ENCODE results near the gene PRSS33. TPM values are rescaled to one million over a fixed set of nuclear protein-coding genes. Genes with fewer than 3 reads are reported as not detected.

The PRSS33 gene
- total RNA-seq, 1 experiment from 2014 or later = not detected

DNA sequence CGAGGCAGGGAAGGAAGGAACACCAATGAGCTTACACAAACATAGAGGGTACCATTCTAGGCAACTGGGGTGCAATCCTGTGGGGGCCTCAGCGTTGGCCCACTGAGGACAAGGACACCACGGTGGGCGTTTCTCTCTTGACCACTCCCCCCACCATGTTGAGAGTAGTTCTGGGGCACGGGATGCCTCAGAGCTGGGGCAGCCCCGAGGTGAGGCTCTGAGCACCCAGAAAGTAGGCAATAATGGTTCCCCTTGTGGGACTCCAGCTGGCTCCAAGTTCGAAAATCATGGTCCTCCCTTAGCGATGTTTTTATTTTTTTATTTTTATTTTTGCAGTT, 34.8 kb upstream of the PRSS33 start:
- H2BK20ac ChIP-seq (ENCODE audit: low read depth, low read length, poor library complexity, severe bottlenecking) = no peak overlapping the region

More for the DNA sequence above, 34.8 kb upstream of the PRSS33 start:
- H3K79me2 ChIP-seq (ENCODE audit: insufficient read depth, low read length) = no peaks in the 10 kb centered on the region
- TF ChIP-seq, protein P1, sequence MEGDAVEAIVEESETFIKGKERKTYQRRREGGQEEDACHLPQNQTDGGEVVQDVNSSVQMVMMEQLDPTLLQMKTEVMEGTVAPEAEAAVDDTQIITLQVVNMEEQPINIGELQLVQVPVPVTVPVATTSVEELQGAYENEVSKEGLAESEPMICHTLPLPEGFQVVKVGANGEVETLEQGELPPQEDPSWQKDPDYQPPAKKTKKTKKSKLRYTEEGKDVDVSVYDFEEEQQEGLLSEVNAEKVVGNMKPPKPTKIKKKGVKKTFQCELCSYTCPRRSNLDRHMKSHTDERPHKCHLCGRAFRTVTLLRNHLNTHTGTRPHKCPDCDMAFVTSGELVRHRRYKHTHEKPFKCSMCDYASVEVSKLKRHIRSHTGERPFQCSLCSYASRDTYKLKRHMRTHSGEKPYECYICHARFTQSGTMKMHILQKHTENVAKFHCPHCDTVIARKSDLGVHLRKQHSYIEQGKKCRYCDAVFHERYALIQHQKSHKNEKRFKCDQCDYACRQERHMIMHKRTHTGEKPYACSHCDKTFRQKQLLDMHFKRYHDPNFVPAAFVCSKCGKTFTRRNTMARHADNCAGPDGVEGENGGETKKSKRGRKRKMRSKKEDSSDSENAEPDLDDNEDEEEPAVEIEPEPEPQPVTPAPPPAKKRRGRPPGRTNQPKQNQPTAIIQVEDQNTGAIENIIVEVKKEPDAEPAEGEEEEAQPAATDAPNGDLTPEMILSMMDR (conservative IDR thresholded peaks at IDR 0.05) = no peak
- H3K79me1 ChIP-seq (ENCODE audit: insufficient read depth, low read depth, low read length, poor library complexity, severe bottlenecking) = no peaks in the 10 kb centered on the region
- no peaks in the 10 kb centered on the region for H3K9me3 Mint-ChIP-seq
- no peak overlapping the region for H3T11ph ChIP-seq (ENCODE audit: low read length)
- H3K4ac ChIP-seq (ENCODE audit: low read depth, low read length) = no peak overlapping the region
- no peaks in the 10 kb centered on the region for H3K4me1 ChIP-seq (ENCODE audit: insufficient read depth, low read length)
- H2BK5ac ChIP-seq (ENCODE audit: insufficient read length, low read length) = no peak overlapping the region
- no peak overlapping the region for H2BK15ac ChIP-seq (ENCODE audit: low read depth, low read length)
- H3K14ac ChIP-seq (ENCODE audit: insufficient read depth, low read length) = no peak overlapping the region
- no peaks in the 10 kb centered on the region for H3K23me2 ChIP-seq (ENCODE audit: insufficient read length, low read depth, low read length, poor library complexity, severe bottlenecking)
- no peaks in the 10 kb centered on the region for H3K9me3 ChIP-seq (ENCODE audit: control insufficient read depth, low read depth, low read length)
- no peaks in the 10 kb centered on the region for H3K4me1 Mint-ChIP-seq
- H4K8ac ChIP-seq (replicated peaks; ENCODE audit: insufficient read length, low read depth, low read length) = no peak overlapping the region
- H3K23ac ChIP-seq (ENCODE audit: insufficient read length, low read depth, low read length) = no peak overlapping the region
- no peak overlapping the region for H4K5ac ChIP-seq (ENCODE audit: insufficient read length, low read depth, low read length)
- H3K27ac ChIP-seq (ENCODE audit: insufficient read length, low read depth, low read length) = no peak overlapping the region
- H4K20me1 ChIP-seq (ENCODE audit: control insufficient read depth, insufficient read depth, insufficient read length) = no peaks in the 10 kb centered on the region
- H3K18ac ChIP-seq (ENCODE audit: insufficient read length, low read depth, low read length) = no peak overlapping the region
- H3K27me3 ChIP-seq (ENCODE audit: insufficient read depth, low read length) = no peaks in the 10 kb centered on the region
- no peaks in the 10 kb centered on the region for H3K27me3 Mint-ChIP-seq (ENCODE audit: low read depth)
- H4K91ac ChIP-seq (ENCODE audit: insufficient read length, low read depth, low read length) = no peak overlapping the region
- H2AFZ ChIP-seq (ENCODE audit: low read length) = no peak overlapping the region
- no peaks in the 10 kb centered on the region; a peak in 1 of 7 replicates for H3K36me3 Mint-ChIP-seq (ENCODE audit: insufficient read depth in 1 of 3, low read depth in 3 of 3)
- no peak overlapping the region for H3K4me2 ChIP-seq (ENCODE audit: insufficient read depth, insufficient read length, low read length)
- no peak overlapping the region for H3K4me3 Mint-ChIP-seq
- no peak overlapping the region for H3K9ac ChIP-seq (ENCODE audit: extremely low read depth, insufficient read length, low read length)
- no peak overlapping the region for H2BK12ac ChIP-seq (ENCODE audit: insufficient read length, low read depth, low read length)
- H2BK120ac ChIP-seq (ENCODE audit: low read depth, low read length, poor library complexity, severe bottlenecking) = no peak overlapping the region
- WGBS (ENCODE audit: extremely low coverage, insufficient read length, low lambda C conversion rate) = no CpG with 5 or more reads among the region's 8 CpGs
- no peak overlapping the region for H2AK5ac ChIP-seq (ENCODE audit: insufficient read length, low read length)
- H3K56ac ChIP-seq (ENCODE audit: insufficient read length, low read depth, low read length) = no peak overlapping the region
- no peak for DNase-seq
- H3K27ac Mint-ChIP-seq = no peak overlapping the region
